Stimulated activated naive CD4-positive, alpha-beta T cell (primary cell): ENCODE results near the gene PSMB4.
A peak's percentile ranks its signal among the peaks of the same experiment; 100 is the strongest.

ENCODE experiments used
- DNase-seq, 6 experiments: peaks; one replicate each; lab custom pipeline; 2025; lab: John Stamatoyannopoulos, UW

Gene PSMB4

DNA sequence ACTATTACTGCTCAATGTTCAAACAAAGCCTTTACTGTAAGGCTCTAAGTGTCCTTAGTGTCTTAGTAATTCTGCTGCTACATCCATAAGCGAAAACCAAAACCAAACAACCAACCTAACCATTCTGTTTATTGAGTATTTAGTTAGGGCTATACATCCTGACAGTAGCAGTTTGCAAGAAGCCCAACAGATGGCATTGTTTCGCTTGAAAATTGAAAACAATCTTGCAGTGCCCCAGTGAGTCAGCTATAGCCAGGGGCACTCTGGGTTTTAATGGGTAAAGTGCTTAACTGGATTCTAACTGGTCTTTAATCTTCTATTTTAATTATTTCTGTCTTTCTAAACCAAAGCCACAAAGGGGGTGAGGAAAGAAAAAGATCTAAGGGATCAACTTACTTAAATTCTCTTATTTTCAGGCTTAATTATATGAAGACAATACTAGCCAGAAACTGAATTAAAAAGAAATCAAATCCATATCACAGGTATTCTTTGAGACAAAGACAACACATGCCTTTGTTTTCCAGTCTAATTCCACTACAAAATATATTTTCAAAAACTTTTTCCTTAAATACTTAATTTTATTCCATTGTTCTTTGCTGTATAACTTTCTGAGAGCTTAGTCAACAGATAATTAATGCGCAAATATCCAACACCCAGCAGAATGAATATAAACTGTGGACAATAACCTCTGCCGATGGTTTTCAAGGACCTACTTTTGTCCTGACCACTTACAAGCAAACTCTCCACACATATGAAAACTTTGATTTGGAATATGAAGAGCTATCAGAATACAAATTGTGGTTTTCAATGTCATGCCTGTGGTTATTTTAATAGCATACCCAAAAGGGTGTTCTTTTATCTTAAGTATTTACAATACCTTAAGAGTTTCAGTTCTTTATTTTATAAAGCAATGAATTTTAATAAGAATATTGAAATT, 44.7 kb downstream of the PSMB4 start:
- peak; percentile 7 to 73 (median 44) for DNase-seq

- no peak for DNase-seq
These were observed 45.4 kb downstream of the PSMB4 start for GRCh38 chr1:151444783-151445177.

- DNase-seq, result no peak
These were observed 48.3 kb downstream of the PSMB4 start for GRCh38 chr1:151447696-151448095.
